Sigmoid colon (tissue), 3 donors: Measurements from ENCODE around the gene EIF4E2.

Source experiments
- POLR2A ChIP-seq, 2 donors: fragments of 450-650 bp; IDR thresholded peaks; one replicate each; pipeline ENCODE4 v1.6.1; 2016; ENCODE audit warnings: antibody characterized with exemption in 2 of 2, mild to moderate bottlenecking in 2 of 2, moderate library complexity in 2 of 2
- TF ChIP-seq, protein P1 (sequence below), 4 experiments: fragments of 450-650 bp in 3 of 4; fragments of 200-600 bp in 1 of 4; IDR thresholded peaks; one replicate each; pipeline ENCODE4 v1.5.1; 2016 to 2019; ENCODE audit warnings: antibody characterized with exemption in 4 of 4, mild to moderate bottlenecking in 3 of 4, moderate library complexity in 2 of 4

DNA sequence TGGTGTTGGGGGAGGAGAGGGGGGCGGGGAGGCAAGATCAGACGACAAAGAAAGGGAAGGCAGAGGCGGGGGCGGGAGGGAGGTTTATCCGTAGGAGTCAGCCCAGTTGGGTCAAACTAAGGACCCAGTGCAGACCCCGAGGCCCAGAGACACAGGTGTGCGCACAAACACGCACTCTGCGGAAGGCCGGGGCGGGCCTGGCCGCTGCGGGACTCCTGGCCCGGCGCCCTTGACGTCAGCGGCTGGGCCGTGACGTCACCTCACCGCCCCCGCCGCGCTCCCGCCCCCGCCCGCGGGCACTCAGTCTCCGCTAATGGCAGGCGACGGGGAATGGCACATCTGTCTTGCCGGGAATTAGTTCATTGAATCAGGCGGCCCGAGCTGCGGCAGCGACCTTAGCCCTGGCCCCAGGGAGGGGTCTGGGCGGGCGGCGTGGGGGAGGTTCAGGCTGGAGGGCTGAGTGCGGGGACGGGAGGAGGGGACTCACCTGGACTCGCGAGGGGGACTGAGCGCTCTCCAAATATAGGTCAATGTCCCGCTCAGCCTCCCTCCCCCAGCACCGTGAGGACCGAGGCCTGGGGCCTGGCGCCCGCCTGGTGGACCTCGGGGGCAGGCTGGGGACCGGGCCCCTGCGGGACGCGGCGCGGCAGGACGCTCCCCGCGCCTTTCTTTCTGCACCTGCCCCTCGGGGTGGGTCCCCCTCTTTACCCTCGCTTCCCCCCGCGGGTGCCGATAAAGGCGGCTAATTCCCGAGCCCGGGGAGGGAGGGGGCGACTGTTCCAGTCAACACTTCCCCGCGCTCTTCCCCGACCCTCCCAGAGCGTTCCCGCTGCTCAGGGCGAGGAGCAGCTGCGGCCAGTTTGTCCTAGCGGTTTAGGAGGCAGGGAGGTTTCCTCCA is 47.3 kb upstream of the EIF4E2 start:
- no peak for TF ChIP-seq POLR2A (IDR thresholded peaks at IDR 0.05)
- TF ChIP-seq, protein P1, sequence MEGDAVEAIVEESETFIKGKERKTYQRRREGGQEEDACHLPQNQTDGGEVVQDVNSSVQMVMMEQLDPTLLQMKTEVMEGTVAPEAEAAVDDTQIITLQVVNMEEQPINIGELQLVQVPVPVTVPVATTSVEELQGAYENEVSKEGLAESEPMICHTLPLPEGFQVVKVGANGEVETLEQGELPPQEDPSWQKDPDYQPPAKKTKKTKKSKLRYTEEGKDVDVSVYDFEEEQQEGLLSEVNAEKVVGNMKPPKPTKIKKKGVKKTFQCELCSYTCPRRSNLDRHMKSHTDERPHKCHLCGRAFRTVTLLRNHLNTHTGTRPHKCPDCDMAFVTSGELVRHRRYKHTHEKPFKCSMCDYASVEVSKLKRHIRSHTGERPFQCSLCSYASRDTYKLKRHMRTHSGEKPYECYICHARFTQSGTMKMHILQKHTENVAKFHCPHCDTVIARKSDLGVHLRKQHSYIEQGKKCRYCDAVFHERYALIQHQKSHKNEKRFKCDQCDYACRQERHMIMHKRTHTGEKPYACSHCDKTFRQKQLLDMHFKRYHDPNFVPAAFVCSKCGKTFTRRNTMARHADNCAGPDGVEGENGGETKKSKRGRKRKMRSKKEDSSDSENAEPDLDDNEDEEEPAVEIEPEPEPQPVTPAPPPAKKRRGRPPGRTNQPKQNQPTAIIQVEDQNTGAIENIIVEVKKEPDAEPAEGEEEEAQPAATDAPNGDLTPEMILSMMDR (IDR thresholded peaks at IDR 0.05): no peak
